Suprapubic skin (tissue), 4 donors: ENCODE results near the gene DCTN3. TPM values are rescaled to one million over a fixed set of nuclear protein-coding genes. Genes with fewer than 3 reads are reported as not detected.

Source experiments
- DNase-seq, 2 donors: peaks; one replicate each; pipeline ENCODE4 v3.0.0-alpha.2; 2019; ENCODE audit warnings: low spot score in 2 of 2
- H3K27ac ChIP-seq: fragments of 200-600 bp; sonication (generic); one replicate; pipeline ENCODE4 v1.5.1; 2019
- H3K27me3 ChIP-seq: fragments of 200-600 bp; sonication (generic); one replicate; pipeline ENCODE4 v1.5.1; 2019
- H3K36me3 ChIP-seq: fragments of 200-600 bp; sonication (generic); one replicate; pipeline ENCODE4 v1.5.1; 2019
- H3K4me1 ChIP-seq: fragments of 200-600 bp; sonication (generic); one replicate; pipeline ENCODE4 v1.5.1; 2019
- H3K4me3 ChIP-seq: fragments of 200-600 bp; sonication (generic); one replicate; pipeline ENCODE4 v1.5.1; 2019; ENCODE audit warnings: mild to moderate bottlenecking
- H3K9me3 ChIP-seq: fragments of 200-600 bp; sonication (generic); one replicate; pipeline ENCODE4 v1.5.1; 2019
- CTCF ChIP-seq, 2 donors: fragments of 200-600 bp in 1 of 2; fragments of 450-650 bp in 1 of 2; sonication (generic) in 1 of 2; IDR thresholded peaks; one replicate each; pipeline ENCODE4 v1.5.1; 2016 to 2019; ENCODE audit warnings: antibody characterized with exemption in 2 of 2, mild to moderate bottlenecking in 1 of 2, moderate library complexity in 1 of 2
- EP300 ChIP-seq: sonication (generic); formaldehyde crosslinking; IDR thresholded peaks from one replicate; pipeline ENCODE4 v1.6.1; 2017; ENCODE audit warnings: antibody characterized with exemption
- POLR2A ChIP-seq, 2 donors: fragments of 450-650 bp; IDR thresholded peaks; one replicate each; pipeline ENCODE4 v1.6.1; 2017; ENCODE audit warnings: antibody characterized with exemption in 2 of 2, mild to moderate bottlenecking in 2 of 2, moderate library complexity in 2 of 2
- POLR2AphosphoS5 ChIP-seq, 3 donors: sonication (generic); formaldehyde crosslinking; IDR thresholded peaks; one replicate each; pipeline ENCODE4 v1.6.1; 2017; ENCODE audit warnings: antibody characterized with exemption in 3 of 3
- WGBS: methylation state at CpG from one replicate; pipeline ENCODE4 v1.1.5; 2018; 5-methylcytosine and 5-hydroxymethylcytosine counted together
- total RNA-seq, 4 donors: library from RNA; depleted of rRNA; stranded (reverse); fragments of >200 nt; gene quantifications; one replicate each; pipeline ENCODE4 v1.1.0, GENCODE V29; 2016

The DCTN3 gene
- total RNA-seq, 4 donors from 2014 or later, result 61.2 to 136 (median 121) TPM

GRCh38 chr9:34650816-34651215, 30.5 kb upstream of the DCTN3 start:
- DNase-seq, result no peak
- no peak for TF ChIP-seq POLR2AphosphoS5 (IDR thresholded peaks at IDR 0.05)
- no peak for TF ChIP-seq EP300
- no peak for TF ChIP-seq POLR2A (IDR thresholded peaks at IDR 0.05)
- Histone ChIP-seq H3K4me3 (no peak overlapping the region), H3K36me3 (peaks cover 18% of the 10 kb centered on the region), H3K27ac (peak overlapping the region; percentile 71), H3K4me1 (peaks cover 80% of the 10 kb centered on the region), H3K9me3 (no peaks in the 10 kb centered on the region), H3K27me3 (no peaks in the 10 kb centered on the region)
- WGBS, result 40% methylated on average over 1 of the region's 5 CpGs

- TF ChIP-seq POLR2A (IDR thresholded peaks at IDR 0.05) (no peak), POLR2AphosphoS5 (IDR thresholded peaks at IDR 0.05) (no peak), EP300 (no peak), CTCF (IDR thresholded peaks at IDR 0.05) (no peak)
- no peak overlapping the region for H3K27ac ChIP-seq
- no peaks in the 10 kb centered on the region for H3K27me3 ChIP-seq
- no peaks in the 10 kb centered on the region for H3K9me3 ChIP-seq
- no peak overlapping the region for H3K4me3 ChIP-seq
- peaks cover 18% of the 10 kb centered on the region for H3K36me3 ChIP-seq
- WGBS, result 87% methylated on average over 6 of the region's 8 CpGs
- no peak for DNase-seq
- peaks cover 59% of the 10 kb centered on the region for H3K4me1 ChIP-seq
Observed at GRCh38 chr9:34648673-34649072, 28.4 kb upstream of the DCTN3 start.

GRCh38 chr9:34647651-34648050, 27.4 kb upstream of the DCTN3 start:
- peaks cover 18% of the 10 kb centered on the region for H3K36me3 ChIP-seq
- H3K27ac ChIP-seq, result peak overlapping the region; percentile 85
- H3K4me3 ChIP-seq, result peak overlapping the region; percentile 76
- H3K9me3 ChIP-seq, result no peaks in the 10 kb centered on the region
- peaks cover 48% of the 10 kb centered on the region for H3K4me1 ChIP-seq
- DNase-seq, result no peak
- no peaks in the 10 kb centered on the region for H3K27me3 ChIP-seq
- 48% methylated on average over 10 of the region's 10 CpGs for WGBS
- TF ChIP-seq CTCF (IDR thresholded peaks at IDR 0.05) (no peak), POLR2AphosphoS5 (IDR thresholded peaks at IDR 0.05) (no peak), POLR2A (IDR thresholded peaks at IDR 0.05) (no peak), EP300 (no peak)

- peaks cover 18% of the 10 kb centered on the region for H3K36me3 ChIP-seq
- TF ChIP-seq CTCF (IDR thresholded peaks at IDR 0.05), result no peak
- TF ChIP-seq POLR2A (IDR thresholded peaks at IDR 0.05), result no peak
- no peak for TF ChIP-seq POLR2AphosphoS5 (IDR thresholded peaks at IDR 0.05)
- TF ChIP-seq EP300, result no peak
- H3K4me1 ChIP-seq, result peaks cover 42% of the 10 kb centered on the region
- H3K9me3 ChIP-seq, result no peaks in the 10 kb centered on the region
- peak overlapping the region; percentile 76 for H3K4me3 ChIP-seq
- 0% methylated on average over 4 of the region's 8 CpGs for WGBS
- H3K27ac ChIP-seq, result peak overlapping the region; percentile 85
- no peak for DNase-seq
- no peaks in the 10 kb centered on the region for H3K27me3 ChIP-seq
Observed at GRCh38 chr9:34647084-34647403, 26.7 kb upstream of the DCTN3 start.

- Histone ChIP-seq H3K27ac (peak within 1 kb of the TSS; percentile 85), H3K9me3 (no peaks in the 10 kb centered on the region)
- 11% methylated on average over 14 of the region's 43 CpGs for whole genome bisulfite sequencing
Observed at GRCh38 chr9:34646211-34647083, 26.2 kb upstream of the DCTN3 start, which contains the start of gene GALT. Gene GALT, plus strand, starts transcription at chr9:34646675. Its CDS starts 30 bp downstream, at chr9:34646705.

More at GRCh38 chr9:34646211-34647083, 26.2 kb upstream of the DCTN3 start, which contains the start of gene GALT:
- peaks cover 36% of the 10 kb centered on the region for H3K4me1 ChIP-seq
- peak within 1 kb of the TSS; percentile 76 for H3K4me3 ChIP-seq
- no peaks in the 10 kb centered on the region for H3K27me3 ChIP-seq
- peaks cover 18% of the 10 kb centered on the region for H3K36me3 ChIP-seq
- peak; percentile 97 to 98 for DNase-seq
- TF ChIP-seq POLR2AphosphoS5 (IDR thresholded peaks at IDR 0.05) (peak in 2 of 3 donors; percentile 18 to 34), CTCF (IDR thresholded peaks at IDR 0.05) (peak; percentile 15 to 23), EP300 (no peak)
